Naive B cell (primary cell): ENCODE data around the gene PHACTR3. TPM values are rescaled to one million over a fixed set of nuclear protein-coding genes. Genes with fewer than 3 reads are reported as not detected.

Source experiments
- ATAC-seq, 2 donors: fragments of 150-1000 bp; cut with Tn5 transposase; 2 replicates each; pipeline ENCODE4 v1.10.0; 2021; ENCODE audit warnings: low read depth in 2 of 2, mild to moderate bottlenecking in 2 of 2, moderate library complexity in 2 of 2
- DNase-seq: peaks from one replicate; pipeline ENCODE4 v3.0.0; 2022
- H3K27ac Mint-ChIP-seq, 6 donors: one replicate each; pipeline ENCODE4 v1.8.0; 2020 to 2022; ENCODE audit warnings: mild to moderate bottlenecking in 6 of 6, mixed read lengths in 6 of 6, moderate library complexity in 5 of 6, inconsistent platforms in 2 of 6
- H3K27me3 Mint-ChIP-seq, 3 donors: one replicate each; pipeline ENCODE4 v1.8.0; 2021 to 2022; ENCODE audit warnings: mixed read lengths in 3 of 3, mild to moderate bottlenecking in 1 of 3
- H3K36me3 Mint-ChIP-seq, 2 donors: one replicate each; pipeline ENCODE4 v1.8.0; 2020 to 2022; ENCODE audit warnings: mixed read lengths in 2 of 2, inconsistent platforms in 1 of 2, mild to moderate bottlenecking in 1 of 2
- H3K4me1 Mint-ChIP-seq, 3 donors: one replicate each; pipeline ENCODE4 v1.8.0; 2020 to 2022; ENCODE audit warnings: mixed read lengths in 3 of 3, inconsistent platforms in 1 of 3, mild to moderate bottlenecking in 1 of 3, moderate library complexity in 1 of 3
- H3K4me3 Mint-ChIP-seq, 8 donors: one replicate each; pipeline ENCODE4 v1.8.0; 2020 to 2022; ENCODE audit warnings: mild to moderate bottlenecking in 8 of 8, mixed read lengths in 8 of 8, moderate library complexity in 8 of 8, inconsistent platforms in 2 of 8
- H3K9me3 Mint-ChIP-seq, 7 donors: one replicate each; pipeline ENCODE4 v1.8.0; 2020 to 2022; ENCODE audit warnings: mixed read lengths in 7 of 7, mild to moderate bottlenecking in 5 of 7, inconsistent platforms in 2 of 7, moderate library complexity in 1 of 7
- polyA plus RNA-seq, 6 donors: library from polyadenylated mRNA; unstranded; fragments of 300-500 nt; fragmentation: Illumina TruSeq; gene quantifications; one replicate each; pipeline ENCODE4 v1.2.3, GENCODE V29; 2021; ENCODE audit warnings: low read depth in 6 of 6

PHACTR3 gene
- polyA plus RNA-seq, 6 donors from 2014 or later: not detected

GRCh38 chr20:59771506-59772372 is 167.4 kb downstream of the PHACTR3 start:
- Mint-ChIP-seq H3K4me1 (peaks cover 0 to 2% (median 0%) of the 10 kb centered on the region in 3 donors), H3K4me3 (no peak overlapping the region), H3K27ac (peak overlapping the region in 1 of 6 donors; percentile 17), H3K27me3 (peaks cover 0 to 25% (median 6%) of the 10 kb centered on the region in 3 donors), H3K9me3 (peaks cover 0 to 9% (median 3%) of the 10 kb centered on the region in 7 donors), H3K36me3 (no peaks in the 10 kb centered on the region)
- ATAC-seq: no peak
- DNase-seq: no peak

DNA sequence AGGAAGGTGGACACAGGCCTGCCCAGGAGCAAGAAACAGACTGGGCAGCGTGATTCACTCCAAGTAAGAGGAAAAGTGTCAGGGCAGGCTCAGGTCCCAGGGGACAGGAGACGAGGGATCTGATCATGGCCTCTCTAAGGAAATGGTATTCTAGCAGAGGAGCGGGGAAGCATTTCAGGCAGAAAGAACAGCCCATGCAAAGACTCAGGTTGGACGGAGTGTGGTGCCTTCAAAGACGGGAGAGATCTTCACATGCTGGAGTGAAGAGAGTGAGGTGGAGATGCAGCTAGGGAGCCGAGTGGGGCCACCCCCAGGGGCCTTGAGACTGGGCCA is 168.0 kb downstream of the PHACTR3 start:
- no peak overlapping the region for H3K27ac Mint-ChIP-seq
- DNase-seq: no peak
- no peak overlapping the region for H3K4me3 Mint-ChIP-seq
- H3K9me3 Mint-ChIP-seq: peaks cover 0 to 6% (median under 1%) of the 10 kb centered on the region in 7 donors
- ATAC-seq: no peak
- H3K4me1 Mint-ChIP-seq: peaks cover 0 to 2% (median 0%) of the 10 kb centered on the region in 3 donors
- no peaks in the 10 kb centered on the region for H3K36me3 Mint-ChIP-seq
- peaks cover 0 to 21% (median 2%) of the 10 kb centered on the region in 3 donors for H3K27me3 Mint-ChIP-seq

- Mint-ChIP-seq H3K27me3 (peaks cover 0 to 19% (median 0%) of the 10 kb centered on the region in 3 donors), H3K27ac (no peak overlapping the region), H3K36me3 (no peaks in the 10 kb centered on the region), H3K9me3 (peaks cover 0 to 4% (median 0%) of the 10 kb centered on the region in 7 donors), H3K4me3 (no peak overlapping the region), H3K4me1 (peaks cover 0 to 2% (median 0%) of the 10 kb centered on the region in 3 donors)
- ATAC-seq (no peak), DNase-seq (no peak)
Observed at GRCh38 chr20:59772931-59773913, 168.9 kb downstream of the PHACTR3 start.

- ATAC-seq: no peak
- H3K27ac Mint-ChIP-seq: no peak overlapping the region
- H3K27me3 Mint-ChIP-seq: peaks cover 0 to 22% (median 0%) of the 10 kb centered on the region in 3 donors
- H3K36me3 Mint-ChIP-seq: no peaks in the 10 kb centered on the region
- peaks cover 0 to 2% (median 0%) of the 10 kb centered on the region in 3 donors for H3K4me1 Mint-ChIP-seq
- no peak for DNase-seq
- no peak overlapping the region for H3K4me3 Mint-ChIP-seq
- H3K9me3 Mint-ChIP-seq: peaks cover 0 to 4% (median 0%) of the 10 kb centered on the region in 7 donors
Observed at GRCh38 chr20:59774204-59774641, 169.9 kb downstream of the PHACTR3 start.

- DNase-seq (no peak), ATAC-seq (no peak)
Observed at GRCh38 chr20:59774921-59775686, 170.8 kb downstream of the PHACTR3 start.

GRCh38 chr20:59775687-59776055 is 171.3 kb downstream of the PHACTR3 start:
- H3K4me1 Mint-ChIP-seq: peaks cover 0 to 2% (median 0%) of the 10 kb centered on the region in 3 donors

More at GRCh38 chr20:59774921-59775686, 170.8 kb downstream of the PHACTR3 start:
- no peak overlapping the region for H3K4me3 Mint-ChIP-seq
- peaks cover 0 to 4% (median 0%) of the 10 kb centered on the region in 7 donors for H3K9me3 Mint-ChIP-seq
- H3K27ac Mint-ChIP-seq: no peak overlapping the region
- peaks cover 0 to 31% (median 0%) of the 10 kb centered on the region in 3 donors for H3K27me3 Mint-ChIP-seq
- H3K36me3 Mint-ChIP-seq: no peaks in the 10 kb centered on the region
- H3K4me1 Mint-ChIP-seq: peaks cover 0 to 2% (median 0%) of the 10 kb centered on the region in 3 donors

DNA sequence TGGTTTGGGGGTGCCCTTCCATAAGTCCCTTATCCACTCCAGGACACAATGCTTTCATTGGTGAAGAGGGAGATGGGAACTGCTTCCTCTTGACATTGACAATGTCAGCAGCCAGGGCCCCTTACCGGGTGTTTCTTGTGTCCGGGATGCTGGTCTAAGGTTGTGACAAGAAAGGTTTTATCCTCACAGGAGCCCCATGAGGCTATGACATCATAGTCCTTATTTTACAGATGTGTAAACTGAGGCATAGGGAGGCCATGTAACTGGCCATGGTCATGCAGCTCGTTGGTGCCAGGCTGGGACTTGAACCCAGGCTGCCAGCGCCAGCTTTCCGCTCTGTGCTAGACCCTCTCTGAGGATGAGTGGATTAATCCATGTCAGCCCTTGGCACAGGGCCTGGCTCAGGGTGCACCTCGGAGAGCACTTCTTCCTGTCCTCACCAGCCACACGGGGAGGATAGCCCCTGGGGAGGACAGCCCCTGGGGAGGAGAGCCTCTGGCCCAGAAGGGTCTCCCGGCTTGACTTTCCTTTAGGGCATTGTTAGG is 171.8 kb downstream of the PHACTR3 start:
- ATAC-seq: no peak
- H3K9me3 Mint-ChIP-seq: peaks cover 0 to 4% (median 0%) of the 10 kb centered on the region in 7 donors
- peaks cover 0 to 2% (median 0%) of the 10 kb centered on the region in 3 donors for H3K4me1 Mint-ChIP-seq
- H3K36me3 Mint-ChIP-seq: no peaks in the 10 kb centered on the region
- peaks cover 0 to 31% (median 0%) of the 10 kb centered on the region in 3 donors for H3K27me3 Mint-ChIP-seq
- no peak overlapping the region for H3K4me3 Mint-ChIP-seq
- no peak overlapping the region for H3K27ac Mint-ChIP-seq
- DNase-seq: no peak

More at GRCh38 chr20:59775687-59776055, 171.3 kb downstream of the PHACTR3 start:
- DNase-seq (no peak), ATAC-seq (no peak)
- Mint-ChIP-seq H3K27ac (no peak overlapping the region), H3K27me3 (peaks cover 0 to 32% (median 0%) of the 10 kb centered on the region in 3 donors), H3K36me3 (no peaks in the 10 kb centered on the region), H3K9me3 (peaks cover 0 to 4% (median 0%) of the 10 kb centered on the region in 7 donors), H3K4me3 (no peak overlapping the region)

- no peaks in the 10 kb centered on the region for H3K4me1 Mint-ChIP-seq
- ATAC-seq (no peak), DNase-seq (no peak)
- H3K27ac Mint-ChIP-seq: peak overlapping the region in 1 of 6 donors; percentile 84
- H3K4me3 Mint-ChIP-seq: no peak overlapping the region
- peaks cover 0 to 25% (median 0%) of the 10 kb centered on the region in 3 donors for H3K27me3 Mint-ChIP-seq
- H3K9me3 Mint-ChIP-seq: peaks cover 0 to 4% (median 0%) of the 10 kb centered on the region in 7 donors
- H3K36me3 Mint-ChIP-seq: no peaks in the 10 kb centered on the region
Observed at GRCh38 chr20:59776626-59777330, 172.4 kb downstream of the PHACTR3 start.

DNA sequence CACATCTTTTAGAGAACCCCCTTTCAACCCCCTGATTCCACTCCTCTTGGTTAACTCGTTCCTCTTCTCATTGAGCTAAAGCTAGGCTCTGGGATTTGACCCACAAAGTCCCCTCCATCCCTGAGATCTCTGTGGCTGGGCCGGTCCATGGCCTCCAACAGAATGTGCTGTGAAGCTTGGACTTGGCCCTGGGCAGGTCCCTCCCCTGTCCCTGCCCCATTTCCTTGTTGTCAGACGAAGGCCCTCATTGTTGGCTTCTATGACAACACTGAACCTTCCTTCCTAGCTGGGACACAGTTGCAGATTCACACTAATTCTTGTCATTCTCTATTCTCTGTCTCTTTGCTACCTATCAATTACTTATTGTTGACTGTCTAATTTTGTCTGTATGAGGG is 173.0 kb downstream of the PHACTR3 start:
- Mint-ChIP-seq H3K36me3 (no peaks in the 10 kb centered on the region), H3K9me3 (peaks cover 0 to 4% (median 0%) of the 10 kb centered on the region in 7 donors), H3K4me1 (no peaks in the 10 kb centered on the region), H3K4me3 (no peak overlapping the region), H3K27me3 (peaks cover 0 to 19% (median 0%) of the 10 kb centered on the region in 3 donors), H3K27ac (no peak overlapping the region)
- no peak for DNase-seq
- ATAC-seq: no peak

GRCh38 chr20:59777814-59778575 is 173.7 kb downstream of the PHACTR3 start:
- H3K36me3 Mint-ChIP-seq: no peaks in the 10 kb centered on the region
- no peak overlapping the region for H3K27ac Mint-ChIP-seq
- H3K9me3 Mint-ChIP-seq: peaks cover 0 to 4% (median 0%) of the 10 kb centered on the region in 7 donors
- no peak overlapping the region for H3K4me3 Mint-ChIP-seq
- H3K4me1 Mint-ChIP-seq: no peaks in the 10 kb centered on the region
- ATAC-seq (no peak), DNase-seq (no peak)
- peaks cover 0 to 15% (median 0%) of the 10 kb centered on the region in 3 donors for H3K27me3 Mint-ChIP-seq

GRCh38 chr20:59778615-59779200 is 174.4 kb downstream of the PHACTR3 start:
- Mint-ChIP-seq H3K27me3 (peaks cover 0 to 15% (median 0%) of the 10 kb centered on the region in 3 donors), H3K27ac (no peak overlapping the region), H3K9me3 (peaks cover 0 to 4% (median 0%) of the 10 kb centered on the region in 7 donors), H3K4me3 (no peak overlapping the region), H3K36me3 (no peaks in the 10 kb centered on the region), H3K4me1 (no peaks in the 10 kb centered on the region)
- no peak for ATAC-seq
- DNase-seq: no peak
